ENCODE data around the gene HHAT. TPM values are rescaled to one million over a fixed set of nuclear protein-coding genes. Genes with fewer than 3 reads are reported as not detected.

Gene HHAT
- total RNA-seq, 3 donors from 2014 or later, result 3.8 to 31.6 (median 15.1) TPM

DNA sequence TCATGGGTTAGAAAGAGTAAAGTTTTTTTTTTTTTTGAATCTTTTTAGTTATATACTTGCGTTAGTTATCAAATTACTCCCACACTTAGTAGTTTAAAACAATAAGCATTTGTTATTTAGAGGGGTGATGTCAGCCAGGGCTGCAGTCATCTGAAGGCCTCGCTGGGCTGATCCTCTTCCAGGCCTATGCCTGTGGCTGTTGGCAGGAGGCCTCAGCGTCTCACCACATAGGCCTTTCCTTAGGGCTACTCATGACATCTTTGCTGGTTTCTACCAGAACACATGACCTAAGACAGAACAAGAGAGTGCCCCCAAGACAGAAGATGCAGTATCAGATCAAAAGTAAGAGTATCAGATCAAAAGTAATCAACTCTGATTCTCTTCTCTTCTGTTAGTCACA, 167.4 kb downstream of the HHAT start:
- intact Hi-C loops (cut with DNase I; ENCODE audit: low total_unique reads), result no loop called here
- peak in 1 of 2 donors; percentile 30 for DNase-seq (ENCODE audit: low spot score in 2 of 2)
- no peaks in the 10 kb centered on the region for H3K36me3 ChIP-seq
- H3K9me3 ChIP-seq, result no peaks in the 10 kb centered on the region
- H3K27ac ChIP-seq, result no peak overlapping the region
- H3K27me3 ChIP-seq, result no peaks in the 10 kb centered on the region
- no peaks in the 10 kb centered on the region for H3K4me1 ChIP-seq
- TF ChIP-seq POLR2AphosphoS5 (IDR thresholded peaks at IDR 0.05) (no peak), POLR2A (IDR thresholded peaks at IDR 0.05) (no peak)
- TF ChIP-seq, protein P1, sequence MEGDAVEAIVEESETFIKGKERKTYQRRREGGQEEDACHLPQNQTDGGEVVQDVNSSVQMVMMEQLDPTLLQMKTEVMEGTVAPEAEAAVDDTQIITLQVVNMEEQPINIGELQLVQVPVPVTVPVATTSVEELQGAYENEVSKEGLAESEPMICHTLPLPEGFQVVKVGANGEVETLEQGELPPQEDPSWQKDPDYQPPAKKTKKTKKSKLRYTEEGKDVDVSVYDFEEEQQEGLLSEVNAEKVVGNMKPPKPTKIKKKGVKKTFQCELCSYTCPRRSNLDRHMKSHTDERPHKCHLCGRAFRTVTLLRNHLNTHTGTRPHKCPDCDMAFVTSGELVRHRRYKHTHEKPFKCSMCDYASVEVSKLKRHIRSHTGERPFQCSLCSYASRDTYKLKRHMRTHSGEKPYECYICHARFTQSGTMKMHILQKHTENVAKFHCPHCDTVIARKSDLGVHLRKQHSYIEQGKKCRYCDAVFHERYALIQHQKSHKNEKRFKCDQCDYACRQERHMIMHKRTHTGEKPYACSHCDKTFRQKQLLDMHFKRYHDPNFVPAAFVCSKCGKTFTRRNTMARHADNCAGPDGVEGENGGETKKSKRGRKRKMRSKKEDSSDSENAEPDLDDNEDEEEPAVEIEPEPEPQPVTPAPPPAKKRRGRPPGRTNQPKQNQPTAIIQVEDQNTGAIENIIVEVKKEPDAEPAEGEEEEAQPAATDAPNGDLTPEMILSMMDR (IDR thresholded peaks at IDR 0.05), result no peak
- no peak overlapping the region for H3K4me3 ChIP-seq

DNA sequence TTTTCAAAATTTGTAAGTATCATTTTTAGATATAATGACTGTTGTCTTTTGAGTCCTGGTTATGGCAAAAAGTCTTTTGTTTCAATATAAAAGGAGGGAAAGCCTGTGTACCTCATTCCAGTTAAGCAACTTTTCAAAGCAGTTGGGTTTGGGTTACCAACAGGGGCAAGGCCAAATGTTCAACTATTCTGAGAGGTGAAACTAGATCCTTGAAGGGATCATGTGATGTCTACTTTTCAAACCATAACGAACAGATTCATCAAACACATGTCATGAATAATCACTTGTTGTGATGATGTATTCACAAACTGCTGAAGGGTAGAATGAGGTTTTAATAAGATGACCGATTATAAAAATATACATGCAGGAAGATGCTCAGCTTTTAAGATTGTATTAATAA, 171.3 kb downstream of the HHAT start:
- Histone ChIP-seq H3K4me1 (no peaks in the 10 kb centered on the region), H3K27ac (no peak overlapping the region), H3K27me3 (no peaks in the 10 kb centered on the region), H3K36me3 (no peaks in the 10 kb centered on the region), H3K4me3 (no peak overlapping the region), H3K9me3 (no peaks in the 10 kb centered on the region)
- TF ChIP-seq POLR2A (IDR thresholded peaks at IDR 0.05) (no peak), POLR2AphosphoS5 (IDR thresholded peaks at IDR 0.05) (no peak)
- TF ChIP-seq, protein P1 (IDR thresholded peaks at IDR 0.05), result no peak
- no peak for DNase-seq (ENCODE audit: low spot score in 2 of 2)
- intact Hi-C loops (cut with DNase I; ENCODE audit: low total_unique reads), result no loop called here

DNA sequence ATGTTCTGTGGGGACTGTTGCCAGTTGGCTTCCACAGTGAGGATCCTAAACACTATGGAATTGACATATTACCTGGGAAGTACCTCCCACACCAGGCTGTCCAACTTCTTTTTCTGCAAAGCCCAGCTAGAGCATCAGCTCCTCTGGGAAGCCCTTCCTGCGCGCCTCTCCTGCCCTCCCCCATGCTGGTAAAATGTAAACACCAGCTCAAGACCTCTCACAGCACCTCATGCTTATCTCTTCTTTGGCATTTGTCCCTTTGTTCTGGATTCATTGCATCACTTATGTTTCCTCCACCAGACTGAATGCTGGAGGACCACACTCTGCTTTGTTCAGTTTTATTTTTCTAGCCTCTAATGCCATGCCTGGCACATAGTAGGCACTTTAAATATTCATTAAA, 172.1 kb downstream of the HHAT start:
- Histone ChIP-seq H3K4me3 (no peak overlapping the region), H3K4me1 (no peaks in the 10 kb centered on the region), H3K27ac (no peak overlapping the region), H3K9me3 (no peaks in the 10 kb centered on the region), H3K36me3 (no peaks in the 10 kb centered on the region), H3K27me3 (no peaks in the 10 kb centered on the region)
- no peak for DNase-seq (ENCODE audit: low spot score in 2 of 2)
- intact Hi-C loops (cut with DNase I; ENCODE audit: low total_unique reads), result no loop called here
- no peak for TF ChIP-seq POLR2A (IDR thresholded peaks at IDR 0.05)
- TF ChIP-seq, protein P1 (IDR thresholded peaks at IDR 0.05), result no peak
- TF ChIP-seq POLR2AphosphoS5 (IDR thresholded peaks at IDR 0.05), result no peak

DNA sequence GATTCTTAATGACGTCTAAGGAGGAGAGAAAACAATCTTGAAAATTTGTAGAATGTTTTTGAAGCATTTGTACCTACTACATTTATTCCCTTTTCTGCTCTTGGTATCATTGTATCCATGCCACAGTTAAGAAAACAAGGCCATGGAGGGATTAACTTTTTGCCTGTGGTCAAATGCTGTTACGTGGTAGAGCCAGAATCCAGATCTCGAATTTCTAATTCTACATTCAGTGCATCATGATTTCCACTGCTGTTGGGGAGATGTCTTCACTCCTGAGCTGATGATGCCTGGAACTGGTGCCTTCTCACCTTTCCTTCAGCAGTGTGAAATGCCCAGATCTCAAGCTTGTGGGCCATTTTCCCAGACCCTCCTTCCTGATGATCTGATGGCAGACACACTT, 175.6 kb downstream of the HHAT start:
- no peak overlapping the region for H3K27ac ChIP-seq
- no peaks in the 10 kb centered on the region for H3K27me3 ChIP-seq
- TF ChIP-seq POLR2AphosphoS5 (IDR thresholded peaks at IDR 0.05), result no peak
- TF ChIP-seq POLR2A (IDR thresholded peaks at IDR 0.05), result no peak
- TF ChIP-seq, protein P1 (IDR thresholded peaks at IDR 0.05), result no peak
- H3K9me3 ChIP-seq, result no peaks in the 10 kb centered on the region
- H3K4me1 ChIP-seq, result no peaks in the 10 kb centered on the region
- DNase-seq (ENCODE audit: low spot score in 2 of 2), result no peak
- H3K36me3 ChIP-seq, result no peaks in the 10 kb centered on the region
- H3K4me3 ChIP-seq, result no peak overlapping the region
- intact Hi-C loops (cut with DNase I; ENCODE audit: low total_unique reads), result no loop called here

DNA sequence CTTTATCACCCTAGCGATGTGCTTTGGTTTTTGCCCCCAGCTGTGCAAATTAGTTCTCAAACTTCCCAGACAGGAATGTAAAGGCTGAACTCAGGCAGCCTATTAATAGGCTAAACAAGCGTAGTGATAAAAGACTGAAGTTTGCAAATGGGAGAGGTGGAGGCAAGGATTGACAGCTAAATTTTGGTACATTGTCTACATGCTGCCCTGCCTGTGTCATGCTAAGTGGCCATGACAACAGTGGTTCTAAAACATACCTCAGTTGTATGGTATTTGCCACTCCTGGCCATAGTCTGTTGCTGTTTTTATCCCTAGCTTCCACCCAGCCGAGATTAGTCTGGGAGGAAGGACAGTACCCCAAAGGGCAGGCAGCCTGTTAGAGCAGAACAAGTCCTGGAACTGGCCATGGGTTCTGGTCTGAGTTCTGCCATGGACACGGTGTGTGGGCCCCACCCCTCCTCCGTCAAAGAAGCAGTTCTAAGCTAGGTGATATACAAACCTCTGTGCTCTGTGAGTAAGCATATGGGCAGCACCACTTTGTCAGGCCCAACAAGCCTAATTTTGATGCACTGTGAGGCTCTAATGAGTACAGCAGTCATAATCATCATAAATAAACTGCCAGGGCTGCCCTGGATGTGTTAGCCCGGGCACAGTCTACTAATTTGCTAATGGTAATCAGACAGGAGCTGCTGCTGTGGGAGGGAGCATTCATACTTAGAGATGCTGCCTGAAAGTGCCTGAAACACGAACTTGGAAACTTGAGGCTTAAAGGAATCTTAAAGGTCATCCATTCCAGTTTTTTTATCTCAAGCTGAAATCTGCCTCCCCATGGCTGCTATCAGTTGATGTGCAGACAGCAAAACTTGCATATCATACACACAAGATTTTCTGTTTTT, 177.1 kb downstream of the HHAT start:
- Histone ChIP-seq H3K4me1 (no peaks in the 10 kb centered on the region), H3K36me3 (no peaks in the 10 kb centered on the region), H3K4me3 (no peak overlapping the region), H3K27ac (no peak overlapping the region), H3K27me3 (no peaks in the 10 kb centered on the region), H3K9me3 (no peaks in the 10 kb centered on the region)
- intact Hi-C loops (cut with DNase I; ENCODE audit: low total_unique reads), result loop anchor here (5.0 kb wide), 1 partner anchor 766 kb away; no protein-coding TSS in a partner anchor
- TF ChIP-seq POLR2A (IDR thresholded peaks at IDR 0.05) (no peak), POLR2AphosphoS5 (IDR thresholded peaks at IDR 0.05) (no peak)
- TF ChIP-seq, protein P1 (IDR thresholded peaks at IDR 0.05), result no peak
- no peak for DNase-seq (ENCODE audit: low spot score in 2 of 2)

All from breast epithelium (tissue), 4 donors.